Kidney (tissue), 22 donors: ENCODE measurements around the gene IGFLR1. TPM values are rescaled to one million over a fixed set of nuclear protein-coding genes. Genes with fewer than 3 reads are reported as not detected.

Experiments used
- DNase-seq, 5 donors: peaks; one replicate each; pipeline ENCODE4 v3.0.0-alpha.2; 2013 to 2020
- FAIRE-seq: peaks from 2 replicates; lab custom pipeline; 2012; peaks lifted over from hg19 to GRCh38; lab: Jason Lieb, UNC
- H3K27ac ChIP-seq, 2 donors: one replicate each; pipeline ENCODE4 v1.7.0; 2013; ENCODE audit warnings: low read depth in 2 of 2, low read length in 2 of 2, inconsistent platforms in 1 of 2
- H3K27me3 ChIP-seq: one replicate; pipeline ENCODE4 v1.7.1; 2013; ENCODE audit warnings: low read length, inconsistent platforms; ENCODE audit not compliant: control insufficient read depth, insufficient read depth
- H3K36me3 ChIP-seq, 3 donors: one replicate each; pipeline versions ENCODE4 v1.7.0 to v1.7.1; 2013; ENCODE audit warnings: low read length in 3 of 3, control low read depth in 1 of 3, inconsistent platforms in 1 of 3; ENCODE audit not compliant: insufficient read depth in 3 of 3, control insufficient read depth in 2 of 3
- H3K4me1 ChIP-seq, 3 donors: one replicate each; pipeline versions ENCODE4 v1.7.0 to v1.7.1; 2013; ENCODE audit warnings: low read length in 3 of 3, inconsistent platforms in 1 of 3, low read depth in 1 of 3; ENCODE audit not compliant: control insufficient read depth in 2 of 3, insufficient read depth in 2 of 3
- H3K4me3 ChIP-seq, 3 donors: one replicate each; pipeline versions ENCODE4 v1.7.0 to v1.8.1; 2013; ENCODE audit warnings: low read length in 3 of 3, control low read depth in 1 of 3, inconsistent platforms in 1 of 3
- H3K9ac ChIP-seq, 3 donors: one replicate each; pipeline versions ENCODE4 v1.7.0 to v1.7.1; 2013; ENCODE audit warnings: low read length in 3 of 3, control low read depth in 1 of 3, inconsistent platforms in 1 of 3
- H3K9me3 ChIP-seq, 3 donors: one replicate each; pipeline versions ENCODE4 v1.7.0 to v1.7.1; 2013; ENCODE audit warnings: low read length in 3 of 3, control low read depth in 1 of 3, inconsistent platforms in 1 of 3; ENCODE audit not compliant: control insufficient read depth in 2 of 3, insufficient read depth in 1 of 3
- CTCF ChIP-seq: IDR thresholded peaks from 3 replicates; pipeline ENCODE4 v1.5.1; 2012; ENCODE audit warnings: mild to moderate bottlenecking, moderate library complexity, borderline replicate concordance; ENCODE audit not compliant: insufficient read depth; ENCODE audit errors: extremely low read depth
- intact Hi-C: fragments of 100-400 bp; cut with DNase I; formaldehyde crosslinking; loops from one replicate; pipeline ENCODE4 v1.11.1; 2022
- long read RNA-seq, 10 donors: library from polyadenylated mRNA in 1 of 10; unstranded in 1 of 10; transcript quantifications; one replicate each; pipeline ENCODE4 v2.0.0 and lab custom pipeline, GENCODE V29; 2021 to 2026
- polyA plus RNA-seq: library from polyadenylated mRNA; stranded (reverse); fragments of 350-450 nt; fragmentation: Illumina TruSeq; extraction: RNeasy Lipid Tissue Mini Kit (QIAGEN cat#74804); gene quantifications from one replicate; pipeline ENCODE4 v1.2.3, GENCODE V29; 2014; ENCODE audit warnings: low read depth, low replicate concordance; ENCODE audit not compliant: insufficient read depth
- total RNA-seq: library from RNA; stranded (reverse); fragmentation: NEBNext Ultra II Directional; extraction: Animal tissue kit (Norgen Biotek cat#: 25700); gene quantifications from one replicate; pipeline ENCODE4 v1.2.1, GENCODE V29; 2021
- donor health status: control.
- donor health status: control.
- donor health status: control.
- donor health status: control.
- donor health status: control.
- donor health status: DM: yes; HTN: yes; CAD: no.
- donor health status: Normal renal cell carcinoma (clear cell type).

IGFLR1 gene
- 22.3 TPM for total RNA-seq
- 26.0 TPM for polyA plus RNA-seq
- long read RNA-seq, donor 1 = 0 reads
- long read RNA-seq, donor 2 = 0 reads
- long read RNA-seq, donor 3 = 0 reads
- long read RNA-seq, donor 4, partial matches to known transcripts = 0 of 1 reads
- long read RNA-seq, donor 4, other reads (novel, unspliced or antisense) = 0 of 1 reads
- long read RNA-seq, donor 5 = 0 reads
- long read RNA-seq, donor 6 = 0 reads
- long read RNA-seq, donor 7, partial matches to known transcripts = 2 of 8 reads
- long read RNA-seq, donor 7, other reads (novel, unspliced or antisense) = 5 of 8 reads
- long read RNA-seq, donor 8 = 0 reads
- long read RNA-seq, donor 9 = 0 reads
- long read RNA-seq, donor 10, partial matches to known transcripts = 41 of 47 reads
- long read RNA-seq, donor 10, other reads (novel, unspliced or antisense) = 6 of 47 reads

GRCh38 chr19:35742121-35742724 is at the start of gene IGFLR1:
Gene IGFLR1 (minus strand): TSS chr19:35742452. CDS start chr19:35741180, 1,272 bp downstream.
- Histone ChIP-seq H3K4me3 (no peak within 1 kb of the TSS), H3K9me3 (no peaks in the 10 kb centered on the region), H3K9ac (no peak within 1 kb of the TSS), H3K4me1 (peaks cover 0 to 18% (median 4%) of the 10 kb centered on the region in 3 donors), H3K27me3 (no peaks in the 10 kb centered on the region), H3K27ac (peak within 1 kb of the TSS in 1 of 2 donors; percentile 33), H3K36me3 (peaks cover 2 to 10% (median 8%) of the 10 kb centered on the region in 3 donors)
- FAIRE-seq (no peak), DNase-seq (peak in 1 of 5 donors; percentile 48)
- TF ChIP-seq CTCF = no peak
- intact Hi-C loops = no loop called here

GRCh38 chr19:35791814-35792279 is 49.6 kb upstream of the IGFLR1 start:
- Histone ChIP-seq H3K27me3 (peaks cover 2% of the 10 kb centered on the region), H3K9ac (no peak overlapping the region), H3K4me3 (no peak overlapping the region), H3K27ac (no peak overlapping the region), H3K36me3 (no peaks in the 10 kb centered on the region), H3K9me3 (no peaks in the 10 kb centered on the region), H3K4me1 (no peaks in the 10 kb centered on the region)
- FAIRE-seq (no peak), DNase-seq (no peak)
- intact Hi-C loops = no loop called here
- no peak for TF ChIP-seq CTCF

GRCh38 chr19:35790981-35791813 is 48.9 kb upstream of the IGFLR1 start:
- H3K9me3 ChIP-seq = no peaks in the 10 kb centered on the region
- peaks cover 2% of the 10 kb centered on the region for H3K27me3 ChIP-seq
- H3K4me3 ChIP-seq = no peak overlapping the region
- H3K4me1 ChIP-seq = no peaks in the 10 kb centered on the region
- DNase-seq (no peak), FAIRE-seq (no peak)
- intact Hi-C loops = no loop called here
- H3K27ac ChIP-seq = no peak overlapping the region
- TF ChIP-seq CTCF = no peak
- no peaks in the 10 kb centered on the region for H3K36me3 ChIP-seq
- H3K9ac ChIP-seq = no peak overlapping the region
